PC-9 (cell line): Measurements from ENCODE around the gene LAMA3. TPM values are rescaled to one million over a fixed set of nuclear protein-coding genes. Genes with fewer than 3 reads are reported as not detected.

Source experiments
- BruUV-seq: library from RNA; stranded (reverse); fragments of 400-500 nt; replicated peaks from 2 replicates; lab custom pipeline; 2021; lab: Mats Ljungman, UMichigan
- CTCF ChIA-PET: fragments of 300-600 bp; sonication (Branson Sonifier 250); formaldehyde crosslinking; loops from one replicate; lab custom pipeline; 2022; ENCODE audit warnings: antibody characterized with exemption; lab: Charles Lee
- POLR2A ChIA-PET: fragments of 300-600 bp; sonication (Branson Sonifier 250); formaldehyde crosslinking; loops from one replicate; lab custom pipeline; 2022; ENCODE audit warnings: antibody characterized with exemption; ENCODE audit not compliant: unreplicated experiment; lab: Charles Lee
- DNase-seq, 2 experiments: peaks; one replicate each; pipeline versions ENCODE4 v3.0.0 to v3.0.0-alpha.2; 2015 to 2022; ENCODE audit warnings: mixed read lengths in 1 of 2
- H2AFZ ChIP-seq: fragments of 200-600 bp; sonication (generic); 2 replicates; pipeline ENCODE4 v1.8.1; 2017; ENCODE audit warnings: antibody characterized with exemption
- H3F3A ChIP-seq: fragments of 200-600 bp; sonication (generic); 2 replicates; pipeline ENCODE4 v1.8.1; 2017; ENCODE audit warnings: antibody characterized with exemption, mild to moderate bottlenecking, low read depth; ENCODE audit not compliant: insufficient read depth
- H3K27ac ChIP-seq: fragments of 200-600 bp; sonication (generic); 2 replicates; pipeline ENCODE4 v1.6.1; 2016; ENCODE audit warnings: mixed run types
- H3K27me3 ChIP-seq: fragments of 200-600 bp; sonication (generic); 2 replicates; pipeline ENCODE4 v1.6.1; 2016; ENCODE audit warnings: low read depth, mixed run types; ENCODE audit not compliant: insufficient read depth
- H3K36me3 ChIP-seq: fragments of 200-600 bp; sonication (generic); 2 replicates; pipeline ENCODE4 v1.6.1; 2016; ENCODE audit warnings: low read depth, mixed run types
- H3K4me1 ChIP-seq: fragments of 200-600 bp; sonication (generic); replicated peaks from 2 replicates; pipeline ENCODE4 v1.6.1; 2016; ENCODE audit warnings: mixed run types; ENCODE audit not compliant: insufficient read depth
- H3K4me2 ChIP-seq: fragments of 200-600 bp; sonication (generic); 2 replicates; pipeline ENCODE4 v1.6.1; 2017; ENCODE audit warnings: mixed run types
- H3K4me3 ChIP-seq: fragments of 200-600 bp; sonication (generic); 2 replicates; pipeline ENCODE4 v1.6.1; 2016; ENCODE audit warnings: mixed run types
- H3K79me2 ChIP-seq: fragments of 200-600 bp; sonication (generic); 2 replicates; pipeline ENCODE4 v1.6.1; 2017; ENCODE audit warnings: low read depth, mixed run types
- H3K9me2 ChIP-seq: fragments of 200-600 bp; sonication (generic); 2 replicates; pipeline ENCODE4 v1.8.1; 2017; ENCODE audit warnings: mild to moderate bottlenecking; ENCODE audit not compliant: insufficient read depth
- H3K9me3 ChIP-seq: fragments of 200-600 bp; sonication (generic); 2 replicates; pipeline ENCODE4 v1.8.1; 2016; ENCODE audit warnings: low read depth; ENCODE audit not compliant: insufficient read depth
- H4K20me1 ChIP-seq: fragments of 200-600 bp; sonication (generic); 2 replicates; pipeline ENCODE4 v1.8.1; 2017; ENCODE audit not compliant: insufficient read depth
- EZH2 ChIP-seq: fragments of 200-600 bp; sonication (generic); IDR thresholded peaks from 2 replicates; pipeline ENCODE4 v1.8.0; 2017; ENCODE audit warnings: antibody characterized with exemption, low read depth
- intact Hi-C: fragments of 100-400 bp; cut with micrococcal nuclease; formaldehyde crosslinking; loops from one replicate; pipeline ENCODE4 v1.10.0; 2022; ENCODE audit not compliant: unreplicated experiment
- total RNA-seq: library from RNA; stranded (reverse); gene quantifications from 2 replicates; pipeline ENCODE4 v1.2.3, GENCODE V29; 2021
- TF ChIP-seq, protein P1 (sequence below): fragments of 200-600 bp; sonication (generic); conservative IDR thresholded peaks from 2 replicates; pipeline ENCODE4 v1.6.1; 2017; ENCODE audit warnings: mixed run types, antibody characterized with exemption, mild to moderate bottlenecking, moderate library complexity

The LAMA3 gene
- total RNA-seq, 1 experiment from 2014 or later, result 44.4 TPM

DNA sequence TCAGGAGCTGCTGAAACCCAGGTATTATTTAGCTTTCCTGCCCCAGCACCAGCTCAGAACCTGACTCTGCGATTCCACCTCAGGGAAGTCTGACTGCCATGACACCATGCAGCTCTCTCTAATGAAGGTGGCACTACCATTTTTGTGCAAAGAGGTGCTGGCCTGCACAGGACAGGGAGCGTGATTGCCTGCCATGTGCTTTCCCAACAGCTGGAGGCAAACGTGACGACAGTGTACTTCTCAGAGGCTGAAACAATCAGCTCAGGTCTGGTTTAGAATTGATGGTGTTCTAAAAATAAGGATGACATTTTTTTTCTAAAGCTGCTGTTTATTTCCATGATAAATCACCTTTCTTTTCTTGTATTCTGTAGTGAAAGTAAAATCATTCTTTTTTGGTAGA, 250.1 kb downstream of the LAMA3 start:
- H3K27ac ChIP-seq, result no peak overlapping the region
- TF ChIP-seq EZH2, result no peak
- TF ChIP-seq, protein P1, sequence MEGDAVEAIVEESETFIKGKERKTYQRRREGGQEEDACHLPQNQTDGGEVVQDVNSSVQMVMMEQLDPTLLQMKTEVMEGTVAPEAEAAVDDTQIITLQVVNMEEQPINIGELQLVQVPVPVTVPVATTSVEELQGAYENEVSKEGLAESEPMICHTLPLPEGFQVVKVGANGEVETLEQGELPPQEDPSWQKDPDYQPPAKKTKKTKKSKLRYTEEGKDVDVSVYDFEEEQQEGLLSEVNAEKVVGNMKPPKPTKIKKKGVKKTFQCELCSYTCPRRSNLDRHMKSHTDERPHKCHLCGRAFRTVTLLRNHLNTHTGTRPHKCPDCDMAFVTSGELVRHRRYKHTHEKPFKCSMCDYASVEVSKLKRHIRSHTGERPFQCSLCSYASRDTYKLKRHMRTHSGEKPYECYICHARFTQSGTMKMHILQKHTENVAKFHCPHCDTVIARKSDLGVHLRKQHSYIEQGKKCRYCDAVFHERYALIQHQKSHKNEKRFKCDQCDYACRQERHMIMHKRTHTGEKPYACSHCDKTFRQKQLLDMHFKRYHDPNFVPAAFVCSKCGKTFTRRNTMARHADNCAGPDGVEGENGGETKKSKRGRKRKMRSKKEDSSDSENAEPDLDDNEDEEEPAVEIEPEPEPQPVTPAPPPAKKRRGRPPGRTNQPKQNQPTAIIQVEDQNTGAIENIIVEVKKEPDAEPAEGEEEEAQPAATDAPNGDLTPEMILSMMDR, result no peak
- no peak overlapping the region for H3K4me3 ChIP-seq
- no peaks in the 10 kb centered on the region for H3K9me2 ChIP-seq
- POLR2A ChIA-PET, result no interaction called here
- no TSS peak for BruUV-seq
- no peaks in the 10 kb centered on the region for H4K20me1 ChIP-seq
- H2AFZ ChIP-seq, result no peak overlapping the region
- no peak overlapping the region for H3K4me2 ChIP-seq
- intact Hi-C loops, result no loop called here
- H3K36me3 ChIP-seq, result no peaks in the 10 kb centered on the region
- H3F3A ChIP-seq, result no peaks in the 10 kb centered on the region
- DNase-seq, result no peak
- H3K27me3 ChIP-seq, result no peaks in the 10 kb centered on the region
- H3K9me3 ChIP-seq, result no peaks in the 10 kb centered on the region
- H3K4me1 ChIP-seq, result no peaks in the 10 kb centered on the region
- H3K79me2 ChIP-seq, result no peaks in the 10 kb centered on the region
- CTCF ChIA-PET, result no interaction called here

DNA sequence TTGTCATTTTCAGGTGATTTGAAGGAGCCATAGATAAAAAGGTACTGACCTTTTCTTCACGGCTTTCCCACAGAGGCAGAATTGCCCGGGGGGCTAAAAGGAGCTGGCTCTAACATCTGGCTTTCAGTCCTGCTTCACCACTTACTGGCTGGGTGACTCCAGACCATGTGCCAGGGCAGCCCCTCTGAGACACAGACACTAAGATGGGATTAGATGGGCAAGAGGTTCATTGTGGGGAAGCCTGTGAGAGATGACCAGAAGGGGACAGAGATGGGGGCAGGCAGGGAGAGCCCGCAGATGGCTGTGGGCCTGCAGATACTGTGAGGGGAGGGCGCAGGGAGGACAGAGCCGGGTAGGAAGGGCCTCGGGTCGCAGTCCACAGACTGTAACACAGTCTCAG, 250.6 kb downstream of the LAMA3 start:
- no peaks in the 10 kb centered on the region for H3K27me3 ChIP-seq
- TF ChIP-seq, protein P1, result no peak
- TF ChIP-seq EZH2, result no peak
- H3K36me3 ChIP-seq, result no peaks in the 10 kb centered on the region
- no TSS peak for BruUV-seq
- POLR2A ChIA-PET, result no interaction called here
- DNase-seq, result no peak
- no peak overlapping the region for H3K27ac ChIP-seq
- H3K4me1 ChIP-seq, result no peaks in the 10 kb centered on the region
- no peaks in the 10 kb centered on the region for H3F3A ChIP-seq
- no peaks in the 10 kb centered on the region for H4K20me1 ChIP-seq
- no peak overlapping the region for H2AFZ ChIP-seq
- H3K4me2 ChIP-seq, result no peak overlapping the region
- CTCF ChIA-PET, result interaction anchor here (0.5 kb wide), 1 partner anchor 1121 kb away, joined by 5 read pairs; no protein-coding TSS in a partner anchor
- no peaks in the 10 kb centered on the region for H3K9me2 ChIP-seq
- intact Hi-C loops, result no loop called here
- H3K79me2 ChIP-seq, result no peaks in the 10 kb centered on the region
- no peaks in the 10 kb centered on the region for H3K9me3 ChIP-seq
- no peak overlapping the region for H3K4me3 ChIP-seq

DNA sequence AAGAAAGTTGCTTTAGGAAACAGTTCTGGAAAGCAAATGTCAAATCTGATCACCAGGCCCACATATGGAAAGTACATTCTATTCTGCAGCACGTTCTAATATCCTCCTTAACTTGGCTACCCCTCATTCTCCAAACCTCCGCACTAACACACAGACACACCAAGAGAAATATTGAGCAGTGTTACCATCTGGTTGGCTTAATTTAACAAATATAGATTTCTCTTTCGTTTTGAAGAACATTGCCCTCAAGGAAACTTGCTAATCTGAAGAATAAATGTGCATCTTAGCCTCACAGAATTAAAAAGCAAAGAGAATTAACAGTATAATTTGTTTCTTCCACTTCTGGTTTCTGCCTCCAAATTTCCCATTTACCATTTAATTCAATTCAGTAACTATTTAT, 252.5 kb downstream of the LAMA3 start:
- Histone ChIP-seq H3K4me1 (no peaks in the 10 kb centered on the region), H4K20me1 (no peaks in the 10 kb centered on the region), H3K27ac (no peak overlapping the region), H3K9me3 (no peaks in the 10 kb centered on the region), H3K27me3 (no peaks in the 10 kb centered on the region), H3K4me2 (no peak overlapping the region), H2AFZ (no peak overlapping the region), H3K9me2 (no peaks in the 10 kb centered on the region), H3F3A (no peaks in the 10 kb centered on the region), H3K4me3 (no peak overlapping the region), H3K36me3 (no peaks in the 10 kb centered on the region), H3K79me2 (no peaks in the 10 kb centered on the region)
- CTCF ChIA-PET, result no interaction called here
- no TSS peak for BruUV-seq
- DNase-seq, result no peak
- POLR2A ChIA-PET, result no interaction called here
- TF ChIP-seq, protein P1, result no peak
- no peak for TF ChIP-seq EZH2
- intact Hi-C loops, result no loop called here
